ENCODE data around the gene MZB1. TPM values are rescaled to one million over a fixed set of nuclear protein-coding genes. Genes with fewer than 3 reads are reported as not detected.
A peak's percentile ranks its signal among the peaks of the same experiment; 100 is the strongest.

MZB1 gene
- total RNA-seq, 1 experiment from 2014 or later, result 0.52 TPM

GRCh38 chr5:139343476-139343875 is 46.2 kb downstream of the MZB1 start:
- POLR2A ChIA-PET (ENCODE audit: unreplicated experiment), result interaction anchor here (0.7 kb wide), 1 partner anchor 11 kb away, joined by 6 read pairs; no protein-coding TSS in a partner anchor
- Histone ChIP-seq H3K27ac (no peak overlapping the region), H2AFZ (no peak overlapping the region), H3K4me2 (peak overlapping the region; percentile 98), H4K20me1 (ENCODE audit: insufficient read depth) (peaks cover 64% of the 10 kb centered on the region), H3F3A (ENCODE audit: insufficient read depth, low read depth) (peaks cover 10% of the 10 kb centered on the region), H3K36me3 (ENCODE audit: low read depth) (peaks cover 27% of the 10 kb centered on the region), H3K4me1 (replicated peaks; ENCODE audit: insufficient read depth) (peaks cover 23% of the 10 kb centered on the region), H3K4me3 (peak overlapping the region; percentile 77), H3K27me3 (ENCODE audit: insufficient read depth, low read depth) (no peaks in the 10 kb centered on the region), H3K79me2 (ENCODE audit: low read depth) (peaks cover 66% of the 10 kb centered on the region), H3K9me2 (ENCODE audit: insufficient read depth) (no peaks in the 10 kb centered on the region), H3K9me3 (ENCODE audit: insufficient read depth, low read depth) (no peaks in the 10 kb centered on the region)
- TF ChIP-seq EZH2 (IDR thresholded peaks at IDR 0.05; ENCODE audit: low read depth), result no peak
- TF ChIP-seq, protein P1, sequence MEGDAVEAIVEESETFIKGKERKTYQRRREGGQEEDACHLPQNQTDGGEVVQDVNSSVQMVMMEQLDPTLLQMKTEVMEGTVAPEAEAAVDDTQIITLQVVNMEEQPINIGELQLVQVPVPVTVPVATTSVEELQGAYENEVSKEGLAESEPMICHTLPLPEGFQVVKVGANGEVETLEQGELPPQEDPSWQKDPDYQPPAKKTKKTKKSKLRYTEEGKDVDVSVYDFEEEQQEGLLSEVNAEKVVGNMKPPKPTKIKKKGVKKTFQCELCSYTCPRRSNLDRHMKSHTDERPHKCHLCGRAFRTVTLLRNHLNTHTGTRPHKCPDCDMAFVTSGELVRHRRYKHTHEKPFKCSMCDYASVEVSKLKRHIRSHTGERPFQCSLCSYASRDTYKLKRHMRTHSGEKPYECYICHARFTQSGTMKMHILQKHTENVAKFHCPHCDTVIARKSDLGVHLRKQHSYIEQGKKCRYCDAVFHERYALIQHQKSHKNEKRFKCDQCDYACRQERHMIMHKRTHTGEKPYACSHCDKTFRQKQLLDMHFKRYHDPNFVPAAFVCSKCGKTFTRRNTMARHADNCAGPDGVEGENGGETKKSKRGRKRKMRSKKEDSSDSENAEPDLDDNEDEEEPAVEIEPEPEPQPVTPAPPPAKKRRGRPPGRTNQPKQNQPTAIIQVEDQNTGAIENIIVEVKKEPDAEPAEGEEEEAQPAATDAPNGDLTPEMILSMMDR (conservative IDR thresholded peaks at IDR 0.05), result no peak
- BruUV-seq (replicated peaks), result no TSS peak
- DNase-seq, result no peak
- CTCF ChIA-PET, result no interaction called here
- intact Hi-C loops (cut with micrococcal nuclease; ENCODE audit: unreplicated experiment), result loop anchor here (5.0 kb wide), 2 partner anchors 49 to 51 kb away; partner anchors contain the start of gene MATR3

DNA sequence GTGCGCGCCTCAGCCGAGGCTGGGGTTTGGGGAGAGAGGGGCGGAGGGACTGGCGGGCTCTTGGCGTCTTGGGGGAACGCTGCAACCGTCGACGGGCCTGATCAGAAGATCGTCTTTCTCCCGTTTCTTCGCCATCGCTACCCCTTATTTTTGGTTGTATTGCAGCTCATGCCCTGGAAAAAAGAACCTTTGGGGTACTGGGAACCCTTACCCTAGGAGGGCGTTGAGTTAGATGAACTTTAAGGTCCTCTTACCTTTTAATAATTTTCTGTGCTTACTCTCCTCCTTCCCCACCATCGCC is 47.3 kb downstream of the MZB1 start:
- H3K4me1 ChIP-seq (replicated peaks; ENCODE audit: insufficient read depth), result peaks cover 23% of the 10 kb centered on the region
- no peak for TF ChIP-seq EZH2 (IDR thresholded peaks at IDR 0.05; ENCODE audit: low read depth)
- TF ChIP-seq, protein P1 (conservative IDR thresholded peaks at IDR 0.05), result no peak
- no peaks in the 10 kb centered on the region for H3K9me2 ChIP-seq (ENCODE audit: insufficient read depth)
- BruUV-seq (replicated peaks), result no TSS peak
- intact Hi-C loops (cut with micrococcal nuclease; ENCODE audit: unreplicated experiment), result loop anchor here (5.0 kb wide), 2 partner anchors 50 kb away; partner anchors contain the start of gene MATR3
- no peak for DNase-seq
- peak overlapping the region; percentile 77 for H3K4me3 ChIP-seq
- peak overlapping the region; percentile 98 for H3K4me2 ChIP-seq
- H4K20me1 ChIP-seq (ENCODE audit: insufficient read depth), result peaks cover 55% of the 10 kb centered on the region
- peak overlapping the region; percentile 90; the same call in 1 of the 2 replicates for H2AFZ ChIP-seq
- H3K79me2 ChIP-seq (ENCODE audit: low read depth), result peaks cover 57% of the 10 kb centered on the region
- peak overlapping the region; percentile 68 for H3K27ac ChIP-seq
- CTCF ChIA-PET, result interaction anchor here (0.7 to 0.9 kb wide), 2 partner anchors 60 to 77 kb away, joined by 12 to 14 read pairs; no protein-coding TSS in a partner anchor
- H3F3A ChIP-seq (ENCODE audit: insufficient read depth, low read depth), result peaks cover 10% of the 10 kb centered on the region
- H3K36me3 ChIP-seq (ENCODE audit: low read depth), result peaks cover 27% of the 10 kb centered on the region
- POLR2A ChIA-PET (ENCODE audit: unreplicated experiment), result interaction anchor here (0.5 to 1.1 kb wide), 8 partner anchors 31 to 878 kb away, joined by 3 to 36 read pairs (median 14); partner anchors contain the start of genes HSPA9 and MATR3
- H3K9me3 ChIP-seq (ENCODE audit: insufficient read depth, low read depth), result no peaks in the 10 kb centered on the region
- H3K27me3 ChIP-seq (ENCODE audit: insufficient read depth, low read depth), result no peaks in the 10 kb centered on the region

GRCh38 chr5:139341689-139342422 is 47.9 kb downstream of the MZB1 start, which contains the start of gene PAIP2:
TSS of gene PAIP2 (plus strand) at chr5:139341854. CDS start at chr5:139363785, 21,931 bp downstream.
- peak; percentile 89 to 95 for DNase-seq
- CTCF ChIA-PET, result interaction anchor here (0.5 to 0.9 kb wide), 4 partner anchors 11 to 78 kb away, joined by 3 to 14 read pairs (median 8); partner anchors contain the start of gene MATR3
- Histone ChIP-seq H3K36me3 (ENCODE audit: low read depth) (peaks cover 22% of the 10 kb centered on the region), H3K79me2 (ENCODE audit: low read depth) (peaks cover 51% of the 10 kb centered on the region), H3K9me3 (ENCODE audit: insufficient read depth, low read depth) (no peaks in the 10 kb centered on the region), H3K4me1 (replicated peaks; ENCODE audit: insufficient read depth) (peaks cover 23% of the 10 kb centered on the region), H4K20me1 (ENCODE audit: insufficient read depth) (peaks cover 49% of the 10 kb centered on the region), H2AFZ (peak within 1 kb of the TSS; percentile 90), H3K27ac (peak within 1 kb of the TSS; percentile 68), H3K4me3 (peak within 1 kb of the TSS; percentile 77), H3K27me3 (ENCODE audit: insufficient read depth, low read depth) (no peaks in the 10 kb centered on the region), H3F3A (ENCODE audit: insufficient read depth, low read depth) (peaks cover 14% of the 10 kb centered on the region), H3K4me2 (peak within 1 kb of the TSS; percentile 98), H3K9me2 (ENCODE audit: insufficient read depth) (no peaks in the 10 kb centered on the region)
- POLR2A ChIA-PET (ENCODE audit: unreplicated experiment), result interaction anchor here (0.5 to 1.1 kb wide), 8 partner anchors 31 to 877 kb away, joined by 3 to 36 read pairs (median 14); partner anchors contain the start of genes HSPA9 and MATR3
- BruUV-seq (replicated peaks), result TSS peak; percentile 95
- TF ChIP-seq, protein P1 (conservative IDR thresholded peaks at IDR 0.05), result peak; percentile 66
- TF ChIP-seq EZH2 (IDR thresholded peaks at IDR 0.05; ENCODE audit: low read depth), result no peak
- intact Hi-C loops (cut with micrococcal nuclease; ENCODE audit: unreplicated experiment), result loop anchor here (5.0 kb wide), 2 partner anchors 50 kb away; partner anchors contain the start of gene MATR3
